Measurements from ENCODE around the gene GNAT2.

Gene GNAT2

GRCh38 chr1:109609881-109610280 lies 9.5 kb downstream of the GNAT2 start:
- no peak for DNase-seq (ENCODE audit: low read depth)

- DNase-seq (ENCODE audit: low read depth), result no peak
These were observed 14.0 kb downstream of the GNAT2 start for GRCh38 chr1:109605381-109605780.

GRCh38 chr1:109603229-109603628 lies 16.2 kb downstream of the GNAT2 start:
- no peak for DNase-seq (ENCODE audit: low read depth)

GRCh38 chr1:109598655-109599054 lies 20.8 kb downstream of the GNAT2 start:
- no peak for DNase-seq (ENCODE audit: low read depth)

GRCh38 chr1:109598156-109598555 lies 21.3 kb downstream of the GNAT2 start:
- DNase-seq (ENCODE audit: low read depth), result peak; percentile 70

GRCh38 chr1:109595531-109595930 lies 23.9 kb downstream of the GNAT2 start:
- DNase-seq (ENCODE audit: low read depth), result peak; percentile 52

GRCh38 chr1:109592916-109593315 lies 26.5 kb downstream of the GNAT2 start:
- no peak for DNase-seq (ENCODE audit: low read depth)

GRCh38 chr1:109589679-109590078 lies 29.7 kb downstream of the GNAT2 start:
- no peak for DNase-seq (ENCODE audit: low read depth)

- DNase-seq (ENCODE audit: low read depth), result no peak
These were observed 30.2 kb downstream of the GNAT2 start for GRCh38 chr1:109589177-109589576.

- no peak for DNase-seq (ENCODE audit: low read depth)
These were observed 33.4 kb downstream of the GNAT2 start for GRCh38 chr1:109586055-109586454.

GRCh38 chr1:109584766-109585165 lies 34.6 kb downstream of the GNAT2 start:
- no peak for DNase-seq (ENCODE audit: low read depth)

- no peak for DNase-seq (ENCODE audit: low read depth)
These were observed 37.4 kb downstream of the GNAT2 start for GRCh38 chr1:109582021-109582420.

GRCh38 chr1:109579491-109579890 lies 39.9 kb downstream of the GNAT2 start:
- DNase-seq (ENCODE audit: low read depth), result no peak

GRCh38 chr1:109578947-109579443 lies 40.4 kb downstream of the GNAT2 start:
- DNase-seq (ENCODE audit: low read depth), result peak; percentile 21

- DNase-seq (ENCODE audit: low read depth), result no peak
These were observed 45.6 kb downstream of the GNAT2 start for GRCh38 chr1:109573785-109574184.

GRCh38 chr1:109570414-109570813 lies 49.0 kb downstream of the GNAT2 start:
- peak; percentile 91 for DNase-seq (ENCODE audit: low read depth)

GRCh38 chr1:109569323-109569722 lies 50.1 kb downstream of the GNAT2 start:
- DNase-seq (ENCODE audit: low read depth), result no peak

GRCh38 chr1:109567877-109568672 lies 51.3 kb downstream of the GNAT2 start:
- DNase-seq (ENCODE audit: low read depth), result no peak

- no peak for DNase-seq (ENCODE audit: low read depth)
These were observed 52.4 kb downstream of the GNAT2 start for GRCh38 chr1:109566982-109567381.

GRCh38 chr1:109565241-109565640 lies 54.2 kb downstream of the GNAT2 start:
- peak; percentile 60 for DNase-seq (ENCODE audit: low read depth)

GRCh38 chr1:109564194-109564878 lies 55.1 kb downstream of the GNAT2 start:
- no peak for DNase-seq (ENCODE audit: low read depth)

GRCh38 chr1:109559995-109560394 lies 59.4 kb downstream of the GNAT2 start:
- DNase-seq (ENCODE audit: low read depth), result no peak

- no peak for DNase-seq (ENCODE audit: low read depth)
These were observed 61.9 kb downstream of the GNAT2 start for GRCh38 chr1:109557520-109557919.
